Gastroesophageal sphincter (tissue), 4 donors: ENCODE measurements around the gene MGME1. TPM values are rescaled to one million over a fixed set of nuclear protein-coding genes. Genes with fewer than 3 reads are reported as not detected.

Source experiments
- ATAC-seq: fragments of 150-250 bp; one replicate; pipeline ENCODE4 v1.9.1; 2016; ENCODE audit warnings: mild to moderate bottlenecking, moderate library complexity
- H3K27ac ChIP-seq, 4 donors: fragments of 200-600 bp; sonication (generic) in 3 of 4; 1 replicate in 3 of 4; 2 replicates in 1 of 4; pipeline ENCODE4 v1.5.1; 2016 to 2019
- H3K27me3 ChIP-seq: fragments of 200-600 bp; sonication (generic); one replicate; pipeline ENCODE4 v1.5.1; 2019
- H3K36me3 ChIP-seq, 2 donors: fragments of 200-600 bp; sonication (generic); one replicate each; pipeline ENCODE4 v1.5.1; 2019; ENCODE audit warnings: control low read depth in 1 of 2
- H3K4me1 ChIP-seq, 3 donors: fragments of 200-600 bp; sonication (generic); 1 replicate in 2 of 3; 2 replicates in 1 of 3; pipeline ENCODE4 v1.5.1; 2016 to 2019; ENCODE audit warnings: control low read depth in 2 of 3
- H3K4me3 ChIP-seq, 2 donors: fragments of 200-600 bp; sonication (generic); one replicate each; pipeline ENCODE4 v1.5.1; 2019; ENCODE audit warnings: mild to moderate bottlenecking in 1 of 2, moderate library complexity in 1 of 2
- H3K9me3 ChIP-seq, 3 donors: fragments of 200-600 bp; sonication (generic); one replicate each; pipeline ENCODE4 v1.5.1; 2017 to 2019; ENCODE audit warnings: control low read depth in 2 of 3
- CTCF ChIP-seq, 4 experiments: fragments of 200-600 bp in 2 of 4; fragments of 450-650 bp in 2 of 4; sonication (generic) in 1 of 4; IDR thresholded peaks; one replicate each; pipeline ENCODE4 v1.5.1; 2017 to 2019; ENCODE audit warnings: antibody characterized with exemption in 4 of 4, mild to moderate bottlenecking in 2 of 4, moderate library complexity in 2 of 4
- EP300 ChIP-seq: sonication (generic); formaldehyde crosslinking; IDR thresholded peaks from one replicate; pipeline ENCODE4 v1.6.1; 2017; ENCODE audit warnings: antibody characterized with exemption, mild to moderate bottlenecking
- POLR2A ChIP-seq, 2 donors: fragments of 450-650 bp; IDR thresholded peaks; one replicate each; pipeline ENCODE4 v1.6.1; 2017; ENCODE audit warnings: antibody characterized with exemption in 2 of 2, mild to moderate bottlenecking in 2 of 2, moderate library complexity in 1 of 2
- POLR2AphosphoS5 ChIP-seq: sonication (generic); formaldehyde crosslinking; IDR thresholded peaks from one replicate; pipeline ENCODE4 v1.6.1; 2017; ENCODE audit warnings: antibody characterized with exemption
- WGBS, 2 donors: methylation state at CpG; one replicate each; pipeline ENCODE4 v1.1.5; 2018; ENCODE audit warnings: low coverage in 1 of 2; 5-methylcytosine and 5-hydroxymethylcytosine counted together
- total RNA-seq, 4 donors: library from RNA; depleted of rRNA; stranded (reverse); fragments of >200 nt; gene quantifications; one replicate each; pipeline ENCODE4 v1.1.0, GENCODE V29; 2016

The MGME1 gene
- total RNA-seq, 4 donors from 2014 or later, result 6.3 to 13.5 (median 9.9) TPM

DNA sequence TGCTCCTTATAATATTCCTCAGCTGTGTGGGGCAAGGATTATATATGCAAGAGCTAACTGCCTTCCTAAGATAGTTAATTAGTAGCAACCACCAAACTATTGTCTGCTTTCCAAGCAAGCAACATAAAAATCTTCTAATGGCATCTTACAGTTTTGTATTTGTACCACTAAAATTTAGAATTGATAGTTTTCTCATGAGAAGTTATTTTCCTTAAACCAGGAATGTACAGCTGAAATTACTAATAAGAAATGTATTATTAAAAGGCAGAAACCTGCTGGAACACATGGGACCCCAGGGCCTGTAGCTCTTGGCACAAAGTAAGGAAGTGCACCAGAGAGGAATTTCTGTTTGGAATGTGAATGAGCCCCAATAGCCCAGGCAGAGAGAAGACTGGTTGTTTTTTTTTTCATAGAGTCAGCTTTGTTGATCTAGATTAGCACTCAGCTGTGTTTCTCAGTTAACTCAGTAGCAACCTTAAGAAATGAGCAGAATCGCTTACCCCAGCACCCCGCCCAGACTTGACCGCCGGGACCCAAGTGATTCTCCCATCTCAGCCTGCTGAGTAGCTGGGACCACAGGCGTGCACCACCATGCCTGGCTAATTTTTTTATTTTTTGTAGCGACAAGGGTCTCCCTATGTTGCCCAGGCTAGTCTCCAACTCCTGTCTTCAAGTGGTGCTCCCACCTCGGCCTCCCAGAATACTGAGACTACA lies 2.6 kb downstream of the MGME1 start:
- H3K9me3 ChIP-seq, result no peaks in the 10 kb centered on the region
- TF ChIP-seq POLR2AphosphoS5 (no peak), EP300 (no peak), POLR2A (IDR thresholded peaks at IDR 0.05) (no peak), CTCF (IDR thresholded peaks at IDR 0.05) (no peak)
- no peak overlapping the region for H3K4me3 ChIP-seq
- WGBS, 2 donors, result 33 to 44% methylated on average over 3 to 5 of the region's 7 CpGs
- peak overlapping the region in 3 of 4 donors; percentile 2 to 98 (median 95) for H3K27ac ChIP-seq
- no peak for ATAC-seq
- peaks cover 0 to 55% (median 13%) of the 10 kb centered on the region in 3 donors for H3K4me1 ChIP-seq
- no peaks in the 10 kb centered on the region for H3K27me3 ChIP-seq
- H3K36me3 ChIP-seq, result peaks cover 0 to 9% of the 10 kb centered on the region in 2 donors

DNA sequence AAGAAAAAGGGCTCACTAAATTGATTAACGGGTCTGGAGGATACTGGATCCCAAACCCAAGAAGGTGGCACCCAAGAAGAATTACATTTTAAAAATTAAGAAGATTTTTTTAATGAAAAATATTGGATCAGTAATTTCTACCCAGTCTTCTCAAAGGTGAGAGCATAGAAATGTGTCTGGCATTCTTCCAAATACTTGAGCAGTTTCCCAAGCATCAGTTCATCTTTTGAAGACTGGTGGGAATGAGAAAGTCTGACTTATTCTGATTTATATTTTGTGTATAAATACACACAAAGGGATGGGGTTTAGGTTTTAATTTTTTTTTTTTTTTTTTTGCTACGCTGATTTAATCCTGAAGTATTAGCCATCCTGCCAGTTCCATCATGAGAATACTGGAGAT lies 3.3 kb downstream of the MGME1 start:
- Histone ChIP-seq H3K9me3 (no peaks in the 10 kb centered on the region), H3K4me3 (no peak overlapping the region), H3K27ac (peak overlapping the region in 2 of 4 donors; percentile 2 to 98), H3K27me3 (no peaks in the 10 kb centered on the region), H3K36me3 (peaks cover 0 to 16% of the 10 kb centered on the region in 2 donors), H3K4me1 (peaks cover 0 to 48% (median 13%) of the 10 kb centered on the region in 3 donors)
- ATAC-seq, result no peak
- TF ChIP-seq POLR2A (IDR thresholded peaks at IDR 0.05) (no peak), POLR2AphosphoS5 (no peak), CTCF (IDR thresholded peaks at IDR 0.05) (no peak), EP300 (no peak)
- WGBS, 2 donors, result 60 to 69% methylated on average over 2 of the region's 2 CpGs

- WGBS, 2 donors, result 85 to 97% methylated on average over 6 of the region's 6 CpGs
- Histone ChIP-seq H3K36me3 (peaks cover 0 to 38% of the 10 kb centered on the region in 2 donors), H3K27ac (no peak overlapping the region), H3K9me3 (no peaks in the 10 kb centered on the region), H3K4me1 (peaks cover 0 to 25% (median 4%) of the 10 kb centered on the region in 3 donors), H3K4me3 (no peak overlapping the region), H3K27me3 (no peaks in the 10 kb centered on the region)
- TF ChIP-seq POLR2AphosphoS5, result no peak
- no peak for TF ChIP-seq EP300
- TF ChIP-seq CTCF (IDR thresholded peaks at IDR 0.05), result no peak
- TF ChIP-seq POLR2A (IDR thresholded peaks at IDR 0.05), result no peak
- ATAC-seq, result no peak
These were observed 7.5 kb downstream of the MGME1 start for GRCh38 chr20:17976305-17976704.

- Histone ChIP-seq H3K36me3 (peaks cover 0 to 36% of the 10 kb centered on the region in 2 donors), H3K4me3 (no peak overlapping the region), H3K9me3 (no peaks in the 10 kb centered on the region), H3K27me3 (no peaks in the 10 kb centered on the region), H3K27ac (no peak overlapping the region), H3K4me1 (no peaks in the 10 kb centered on the region)
- 88 to 93% methylated on average over 6 to 7 of the region's 7 CpGs for WGBS, 2 donors
- TF ChIP-seq POLR2A (IDR thresholded peaks at IDR 0.05), result no peak
- no peak for TF ChIP-seq EP300
- no peak for TF ChIP-seq POLR2AphosphoS5
- TF ChIP-seq CTCF (IDR thresholded peaks at IDR 0.05), result no peak
- ATAC-seq, result no peak
These were observed 16.7 kb downstream of the MGME1 start for GRCh38 chr20:17985388-17986018.
